PC-9 (cell line): ENCODE results near the gene DHRSX. TPM values are rescaled to one million over a fixed set of nuclear protein-coding genes. Genes with fewer than 3 reads are reported as not detected.

Experiments used
- BruUV-seq: library from RNA; stranded (reverse); fragments of 400-500 nt; replicated peaks from 2 replicates; lab custom pipeline; 2021; lab: Mats Ljungman, UMichigan
- CTCF ChIA-PET: fragments of 300-600 bp; sonication (Branson Sonifier 250); formaldehyde crosslinking; loops from one replicate; lab custom pipeline; 2022; ENCODE audit warnings: antibody characterized with exemption; lab: Charles Lee
- POLR2A ChIA-PET: fragments of 300-600 bp; sonication (Branson Sonifier 250); formaldehyde crosslinking; loops from one replicate; lab custom pipeline; 2022; ENCODE audit warnings: antibody characterized with exemption; ENCODE audit not compliant: unreplicated experiment; lab: Charles Lee
- DNase-seq, 2 experiments: peaks; one replicate each; pipeline versions ENCODE4 v3.0.0 to v3.0.0-alpha.2; 2015 to 2022; ENCODE audit warnings: mixed read lengths in 1 of 2
- H2AFZ ChIP-seq: fragments of 200-600 bp; sonication (generic); 2 replicates; pipeline ENCODE4 v1.8.1; 2017; ENCODE audit warnings: antibody characterized with exemption
- H3F3A ChIP-seq: fragments of 200-600 bp; sonication (generic); 2 replicates; pipeline ENCODE4 v1.8.1; 2017; ENCODE audit warnings: antibody characterized with exemption, mild to moderate bottlenecking, low read depth; ENCODE audit not compliant: insufficient read depth
- H3K27ac ChIP-seq: fragments of 200-600 bp; sonication (generic); 2 replicates; pipeline ENCODE4 v1.6.1; 2016; ENCODE audit warnings: mixed run types
- H3K27me3 ChIP-seq: fragments of 200-600 bp; sonication (generic); 2 replicates; pipeline ENCODE4 v1.6.1; 2016; ENCODE audit warnings: low read depth, mixed run types; ENCODE audit not compliant: insufficient read depth
- H3K36me3 ChIP-seq: fragments of 200-600 bp; sonication (generic); 2 replicates; pipeline ENCODE4 v1.6.1; 2016; ENCODE audit warnings: low read depth, mixed run types
- H3K4me1 ChIP-seq: fragments of 200-600 bp; sonication (generic); replicated peaks from 2 replicates; pipeline ENCODE4 v1.6.1; 2016; ENCODE audit warnings: mixed run types; ENCODE audit not compliant: insufficient read depth
- H3K4me2 ChIP-seq: fragments of 200-600 bp; sonication (generic); 2 replicates; pipeline ENCODE4 v1.6.1; 2017; ENCODE audit warnings: mixed run types
- H3K4me3 ChIP-seq: fragments of 200-600 bp; sonication (generic); 2 replicates; pipeline ENCODE4 v1.6.1; 2016; ENCODE audit warnings: mixed run types
- H3K79me2 ChIP-seq: fragments of 200-600 bp; sonication (generic); 2 replicates; pipeline ENCODE4 v1.6.1; 2017; ENCODE audit warnings: low read depth, mixed run types
- H3K9me2 ChIP-seq: fragments of 200-600 bp; sonication (generic); 2 replicates; pipeline ENCODE4 v1.8.1; 2017; ENCODE audit warnings: mild to moderate bottlenecking; ENCODE audit not compliant: insufficient read depth
- H3K9me3 ChIP-seq: fragments of 200-600 bp; sonication (generic); 2 replicates; pipeline ENCODE4 v1.8.1; 2016; ENCODE audit warnings: low read depth; ENCODE audit not compliant: insufficient read depth
- H4K20me1 ChIP-seq: fragments of 200-600 bp; sonication (generic); 2 replicates; pipeline ENCODE4 v1.8.1; 2017; ENCODE audit not compliant: insufficient read depth
- EZH2 ChIP-seq: fragments of 200-600 bp; sonication (generic); IDR thresholded peaks from 2 replicates; pipeline ENCODE4 v1.8.0; 2017; ENCODE audit warnings: antibody characterized with exemption, low read depth
- intact Hi-C: fragments of 100-400 bp; cut with micrococcal nuclease; formaldehyde crosslinking; loops from one replicate; pipeline ENCODE4 v1.10.0; 2022; ENCODE audit not compliant: unreplicated experiment
- total RNA-seq: library from RNA; stranded (reverse); gene quantifications from 2 replicates; pipeline ENCODE4 v1.2.3, GENCODE V29; 2021
- TF ChIP-seq, protein P1 (sequence below): fragments of 200-600 bp; sonication (generic); conservative IDR thresholded peaks from 2 replicates; pipeline ENCODE4 v1.6.1; 2017; ENCODE audit warnings: mixed run types, antibody characterized with exemption, mild to moderate bottlenecking, moderate library complexity

DHRSX gene
- total RNA-seq, 1 experiment from 2014 or later, result 13.2 TPM

DNA sequence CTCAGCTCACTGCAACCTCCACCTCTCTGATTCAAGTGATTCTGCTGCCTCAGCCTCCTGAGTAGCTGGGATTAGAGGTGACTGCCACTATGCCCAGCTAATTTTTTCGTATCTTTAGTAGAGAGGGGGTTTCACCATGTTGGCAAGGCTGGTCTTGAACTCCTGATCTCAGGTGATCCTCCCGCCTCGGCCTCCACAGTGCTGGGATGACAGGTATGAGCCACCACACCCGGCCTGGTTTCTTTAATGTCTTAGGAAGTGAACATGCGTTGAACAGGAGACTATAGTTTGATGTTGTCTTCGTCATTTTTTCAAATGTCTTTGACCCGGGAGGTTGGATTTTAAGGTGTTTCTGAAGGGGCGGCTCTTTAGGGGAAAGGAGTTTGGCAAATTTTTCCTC is 91.0 kb downstream of the DHRSX start:
- intact Hi-C loops, result no loop called here
- no peaks in the 10 kb centered on the region for H3K4me1 ChIP-seq
- POLR2A ChIA-PET, result no interaction called here

DNA sequence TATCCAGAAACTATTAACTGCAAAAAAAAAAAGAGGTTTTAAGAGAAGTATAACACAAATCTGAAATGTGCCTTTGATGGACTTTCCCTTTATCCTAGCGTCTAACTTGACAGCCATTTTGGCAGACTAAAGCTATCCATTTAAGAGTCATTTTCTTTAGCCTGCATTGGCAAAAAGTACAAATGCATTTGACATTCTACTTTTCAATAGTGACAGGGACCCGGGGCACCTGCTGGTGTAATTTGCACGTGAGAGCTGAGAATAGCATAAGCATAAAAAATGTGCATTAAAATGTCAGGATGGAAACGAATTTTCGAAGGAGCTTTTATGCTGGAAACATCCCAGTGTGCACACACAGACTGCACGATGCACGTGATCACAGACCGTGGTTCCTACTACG is 91.9 kb downstream of the DHRSX start:
- Histone ChIP-seq H3K27ac (no peak overlapping the region), H3K27me3 (no peaks in the 10 kb centered on the region), H2AFZ (no peak overlapping the region), H3K4me2 (no peak overlapping the region), H3K9me2 (no peaks in the 10 kb centered on the region), H3K79me2 (no peaks in the 10 kb centered on the region), H3K9me3 (no peaks in the 10 kb centered on the region), H3K36me3 (no peaks in the 10 kb centered on the region), H4K20me1 (no peaks in the 10 kb centered on the region), H3F3A (no peaks in the 10 kb centered on the region), H3K4me3 (no peak overlapping the region), H3K4me1 (no peaks in the 10 kb centered on the region)
- DNase-seq, result no peak
- intact Hi-C loops, result no loop called here
- TF ChIP-seq EZH2, result no peak
- TF ChIP-seq, protein P1, sequence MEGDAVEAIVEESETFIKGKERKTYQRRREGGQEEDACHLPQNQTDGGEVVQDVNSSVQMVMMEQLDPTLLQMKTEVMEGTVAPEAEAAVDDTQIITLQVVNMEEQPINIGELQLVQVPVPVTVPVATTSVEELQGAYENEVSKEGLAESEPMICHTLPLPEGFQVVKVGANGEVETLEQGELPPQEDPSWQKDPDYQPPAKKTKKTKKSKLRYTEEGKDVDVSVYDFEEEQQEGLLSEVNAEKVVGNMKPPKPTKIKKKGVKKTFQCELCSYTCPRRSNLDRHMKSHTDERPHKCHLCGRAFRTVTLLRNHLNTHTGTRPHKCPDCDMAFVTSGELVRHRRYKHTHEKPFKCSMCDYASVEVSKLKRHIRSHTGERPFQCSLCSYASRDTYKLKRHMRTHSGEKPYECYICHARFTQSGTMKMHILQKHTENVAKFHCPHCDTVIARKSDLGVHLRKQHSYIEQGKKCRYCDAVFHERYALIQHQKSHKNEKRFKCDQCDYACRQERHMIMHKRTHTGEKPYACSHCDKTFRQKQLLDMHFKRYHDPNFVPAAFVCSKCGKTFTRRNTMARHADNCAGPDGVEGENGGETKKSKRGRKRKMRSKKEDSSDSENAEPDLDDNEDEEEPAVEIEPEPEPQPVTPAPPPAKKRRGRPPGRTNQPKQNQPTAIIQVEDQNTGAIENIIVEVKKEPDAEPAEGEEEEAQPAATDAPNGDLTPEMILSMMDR, result no peak
- ChIA-PET POLR2A (no interaction called here), CTCF (no interaction called here)
- no TSS peak for BruUV-seq

More for the DNA sequence above, 91.0 kb downstream of the DHRSX start:
- no peak overlapping the region for H3K4me2 ChIP-seq
- no peak for DNase-seq
- no peak overlapping the region for H3K27ac ChIP-seq
- H3K79me2 ChIP-seq, result no peaks in the 10 kb centered on the region
- H4K20me1 ChIP-seq, result no peaks in the 10 kb centered on the region
- no peaks in the 10 kb centered on the region for H3K9me2 ChIP-seq
- no TSS peak for BruUV-seq
- no peaks in the 10 kb centered on the region for H3K36me3 ChIP-seq
- no peak overlapping the region for H2AFZ ChIP-seq
- H3K4me3 ChIP-seq, result no peak overlapping the region
- CTCF ChIA-PET, result no interaction called here
- H3F3A ChIP-seq, result no peaks in the 10 kb centered on the region
- no peaks in the 10 kb centered on the region for H3K9me3 ChIP-seq
- H3K27me3 ChIP-seq, result no peaks in the 10 kb centered on the region
- TF ChIP-seq EZH2, result no peak
- TF ChIP-seq, protein P1, result no peak

DNA sequence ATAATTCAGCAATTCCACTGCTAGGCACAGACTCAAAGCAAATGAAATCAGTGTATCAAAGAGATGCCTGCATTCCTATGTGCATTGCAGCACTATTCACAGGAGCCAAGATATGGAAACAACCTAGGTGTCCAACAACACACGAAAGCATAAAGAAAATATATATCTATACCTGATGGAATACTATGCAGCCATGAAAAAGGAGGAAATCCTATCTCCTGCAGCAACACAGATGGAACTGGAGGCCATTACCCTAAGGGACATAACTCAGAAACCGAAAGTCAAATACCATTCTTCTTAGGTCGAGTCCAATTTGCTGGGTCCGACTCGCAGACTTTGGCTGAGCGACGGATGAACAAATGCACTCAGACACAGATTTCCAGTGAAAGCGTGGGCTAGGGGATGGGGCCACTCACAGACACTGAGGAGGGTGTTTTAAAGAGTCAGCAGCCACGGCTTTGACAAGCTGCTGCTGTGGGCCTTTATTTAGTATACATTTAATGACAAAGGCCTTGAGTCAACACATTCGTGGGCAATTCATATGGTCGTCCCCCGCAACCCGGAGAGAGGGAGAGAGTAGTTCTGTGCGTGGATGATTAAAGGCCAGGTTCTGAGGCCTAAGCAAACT is 93.8 kb downstream of the DHRSX start:
- intact Hi-C loops, result no loop called here
- BruUV-seq, result no TSS peak
- CTCF ChIA-PET, result no interaction called here

More for the DNA sequence above, 93.8 kb downstream of the DHRSX start:
- TF ChIP-seq EZH2, result no peak
- TF ChIP-seq, protein P1, result no peak
- Histone ChIP-seq H4K20me1 (no peaks in the 10 kb centered on the region), H3K27me3 (no peaks in the 10 kb centered on the region), H3K36me3 (no peaks in the 10 kb centered on the region), H3K4me3 (no peak overlapping the region), H3K4me2 (no peak overlapping the region), H3K9me2 (no peaks in the 10 kb centered on the region), H2AFZ (no peak overlapping the region), H3K79me2 (no peaks in the 10 kb centered on the region), H3K9me3 (no peaks in the 10 kb centered on the region), H3F3A (no peaks in the 10 kb centered on the region), H3K27ac (no peak overlapping the region), H3K4me1 (no peaks in the 10 kb centered on the region)
- no peak for DNase-seq
- POLR2A ChIA-PET, result no interaction called here
